OCI-LY3 (cell line): ENCODE data around the gene TSC1.

Experiments
- CTCF ChIP-seq: fragments of 200-600, 300-600 bp; sonication (generic); IDR thresholded peaks from 2 replicates; pipeline ENCODE4 v1.5.1; 2014; ENCODE audit warnings: antibody characterized with exemption, low read length, low read depth
- EZH2phosphoT487 ChIP-seq: fragments of 200-600 bp; shearing (Covaris generic); IDR thresholded peaks from 2 replicates; pipeline ENCODE4 v1.6.1; 2018; ENCODE audit warnings: antibody characterized with exemption, mixed run types, low read depth

GRCh38 chr9:132896906-132897305 lies 47.5 kb downstream of the TSC1 start:
- no peak for TF ChIP-seq CTCF
- TF ChIP-seq EZH2phosphoT487, result no peak
